GM12874 (cell line): Measurements from ENCODE around the gene NDST4.

Experiments used
- TF ChIP-seq, protein P1 (sequence below): IDR thresholded peaks from 2 replicates; pipeline ENCODE4 v1.5.1; 2011; ENCODE audit warnings: low read depth, mild to moderate bottlenecking, control low read depth, low read length, moderate library complexity; ENCODE audit not compliant: insufficient read depth

The NDST4 gene

DNA sequence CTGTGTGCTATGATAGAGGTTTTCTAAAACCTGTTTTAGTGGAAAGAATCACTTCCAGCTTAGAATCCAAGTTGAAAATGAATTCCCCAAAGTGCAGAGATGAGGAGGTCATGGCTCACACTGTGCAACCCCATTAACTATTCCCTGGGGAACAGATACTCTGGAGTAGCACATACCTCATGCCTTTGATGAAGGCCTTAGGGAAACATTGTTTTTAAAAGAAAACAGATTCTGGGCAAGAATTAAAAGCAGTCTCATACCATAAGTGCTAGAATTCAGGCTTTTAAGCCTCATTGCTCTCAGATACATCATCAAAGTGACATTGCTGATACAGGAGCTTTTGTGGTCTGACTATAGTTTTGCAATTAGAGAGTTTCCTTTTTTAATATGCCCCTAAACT, 115.1 kb downstream of the NDST4 start:
- TF ChIP-seq, protein P1, sequence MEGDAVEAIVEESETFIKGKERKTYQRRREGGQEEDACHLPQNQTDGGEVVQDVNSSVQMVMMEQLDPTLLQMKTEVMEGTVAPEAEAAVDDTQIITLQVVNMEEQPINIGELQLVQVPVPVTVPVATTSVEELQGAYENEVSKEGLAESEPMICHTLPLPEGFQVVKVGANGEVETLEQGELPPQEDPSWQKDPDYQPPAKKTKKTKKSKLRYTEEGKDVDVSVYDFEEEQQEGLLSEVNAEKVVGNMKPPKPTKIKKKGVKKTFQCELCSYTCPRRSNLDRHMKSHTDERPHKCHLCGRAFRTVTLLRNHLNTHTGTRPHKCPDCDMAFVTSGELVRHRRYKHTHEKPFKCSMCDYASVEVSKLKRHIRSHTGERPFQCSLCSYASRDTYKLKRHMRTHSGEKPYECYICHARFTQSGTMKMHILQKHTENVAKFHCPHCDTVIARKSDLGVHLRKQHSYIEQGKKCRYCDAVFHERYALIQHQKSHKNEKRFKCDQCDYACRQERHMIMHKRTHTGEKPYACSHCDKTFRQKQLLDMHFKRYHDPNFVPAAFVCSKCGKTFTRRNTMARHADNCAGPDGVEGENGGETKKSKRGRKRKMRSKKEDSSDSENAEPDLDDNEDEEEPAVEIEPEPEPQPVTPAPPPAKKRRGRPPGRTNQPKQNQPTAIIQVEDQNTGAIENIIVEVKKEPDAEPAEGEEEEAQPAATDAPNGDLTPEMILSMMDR, result no peak

DNA sequence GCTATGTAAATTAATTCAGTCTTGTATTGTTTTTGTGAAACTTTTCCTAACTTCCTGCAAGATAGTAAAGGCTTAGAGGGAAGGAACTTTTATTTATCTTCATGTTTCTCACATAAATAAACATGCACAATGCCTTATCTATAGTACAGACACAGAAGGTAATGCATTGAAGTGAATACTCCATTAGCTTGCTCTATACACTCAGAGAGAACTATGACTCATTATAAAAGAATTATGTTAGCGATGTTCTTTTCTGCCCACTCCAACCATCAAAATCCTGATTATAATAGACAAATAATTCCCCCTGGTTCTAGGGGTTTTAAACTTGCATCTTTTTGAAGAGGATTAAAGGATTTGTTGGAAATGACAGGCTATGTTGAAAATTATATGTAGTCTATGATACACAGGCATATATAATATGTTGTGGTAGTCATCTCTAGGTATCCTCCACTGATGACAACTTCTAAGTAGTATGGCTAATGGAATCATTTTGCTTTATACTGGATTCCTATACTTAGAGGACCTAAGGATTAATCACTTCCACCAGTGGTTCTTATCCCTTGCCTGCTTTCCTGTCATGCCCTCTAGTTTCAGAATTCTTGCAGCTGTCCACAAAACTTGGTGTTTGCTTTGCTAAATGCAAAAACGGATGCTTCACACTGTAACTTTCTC, 115.7 kb downstream of the NDST4 start:
- TF ChIP-seq, protein P1, result no peak

DNA sequence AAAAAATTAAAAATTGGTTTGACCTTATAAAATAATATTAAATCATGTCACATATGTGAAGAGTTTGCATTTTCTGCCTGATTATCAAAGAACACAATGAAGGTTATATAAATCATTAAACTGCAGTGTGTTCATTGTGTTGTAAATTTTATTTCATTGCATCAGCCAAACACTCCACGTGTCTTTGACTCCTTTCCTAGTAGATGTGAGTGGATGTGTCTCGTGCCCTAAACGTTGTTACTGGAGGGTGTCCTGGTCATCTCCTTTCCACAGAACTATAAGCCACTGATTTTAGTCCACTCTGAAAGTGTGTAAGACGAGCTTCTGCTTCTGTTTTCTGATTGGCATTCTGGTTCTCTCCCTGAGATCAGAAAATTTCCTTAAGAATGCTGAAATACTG, 127.3 kb downstream of the NDST4 start:
- TF ChIP-seq, protein P1, result no peak

DNA sequence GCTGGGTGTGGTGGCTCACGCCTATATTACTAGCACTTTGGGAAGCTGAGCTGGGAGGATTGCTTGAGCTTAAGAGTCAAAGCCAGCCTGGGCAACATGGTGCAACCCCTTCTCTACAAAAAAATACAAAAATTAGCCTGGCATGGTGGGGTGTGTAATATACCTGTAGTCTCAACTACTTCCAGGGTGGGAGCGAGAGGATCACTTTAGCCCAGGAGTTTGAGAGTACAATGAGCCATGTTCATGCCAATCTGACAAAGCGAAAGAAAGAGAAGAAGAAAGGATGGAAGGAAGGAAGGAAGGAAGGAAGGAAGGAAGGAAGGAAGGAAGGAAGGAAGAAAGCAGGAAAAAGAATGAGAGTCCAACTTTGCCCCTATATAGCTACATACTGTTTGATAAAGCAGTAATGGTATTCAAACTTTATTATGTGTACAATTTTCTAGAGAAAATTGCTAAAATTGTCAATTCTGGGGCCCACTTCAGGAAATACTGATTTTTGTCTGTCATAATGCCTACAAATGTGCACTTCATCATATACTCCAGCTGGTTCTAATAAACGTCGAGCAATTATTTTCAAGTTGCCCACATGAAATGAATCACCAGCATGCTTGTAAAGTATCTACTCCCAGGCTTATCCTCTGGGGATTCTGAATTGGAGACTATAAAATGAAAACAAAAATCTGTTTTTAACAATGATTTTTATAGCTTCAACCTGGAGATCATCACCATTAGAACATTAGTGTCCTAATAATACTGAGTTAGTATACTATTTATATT, 132.3 kb downstream of the NDST4 start:
- TF ChIP-seq, protein P1, result no peak

DNA sequence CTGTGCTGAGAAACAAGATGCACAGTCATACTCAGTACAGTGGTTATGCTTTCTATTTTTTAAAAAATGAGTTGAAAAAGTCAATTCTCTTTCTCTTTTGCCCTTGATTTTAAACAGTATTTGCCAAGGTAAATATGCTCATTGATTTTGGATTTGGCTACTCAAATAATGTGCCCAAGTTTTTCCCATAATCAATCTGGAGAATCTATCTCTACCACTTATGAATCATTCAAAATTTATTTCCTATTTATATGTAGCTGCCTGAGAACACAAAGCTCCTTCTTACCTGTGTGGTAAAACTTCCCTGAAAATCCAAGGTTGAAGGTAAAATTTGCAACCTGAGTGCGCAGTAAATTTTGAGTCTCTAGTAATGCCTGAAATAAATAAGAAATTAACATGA, 136.5 kb downstream of the NDST4 start:
- TF ChIP-seq, protein P1, result no peak

DNA sequence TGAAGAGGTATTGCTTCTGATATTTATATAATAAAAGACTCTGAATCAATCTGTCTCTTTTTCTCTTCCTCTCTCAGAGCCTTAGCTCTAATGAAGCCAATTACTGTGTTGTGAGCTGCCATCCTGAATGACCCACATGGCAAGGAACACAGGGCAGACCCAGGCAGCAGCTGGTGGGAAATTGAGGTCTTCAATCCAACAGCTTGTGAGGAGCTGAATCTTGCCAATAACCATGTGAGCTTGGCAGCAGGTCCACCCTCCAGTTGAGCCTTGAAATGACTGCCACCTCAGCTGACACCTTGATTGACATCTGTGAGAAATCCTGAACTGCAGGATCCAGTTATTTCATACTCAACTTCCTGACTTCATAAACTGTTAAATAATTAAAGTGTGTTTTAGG, 149.4 kb downstream of the NDST4 start:
- TF ChIP-seq, protein P1, result no peak

DNA sequence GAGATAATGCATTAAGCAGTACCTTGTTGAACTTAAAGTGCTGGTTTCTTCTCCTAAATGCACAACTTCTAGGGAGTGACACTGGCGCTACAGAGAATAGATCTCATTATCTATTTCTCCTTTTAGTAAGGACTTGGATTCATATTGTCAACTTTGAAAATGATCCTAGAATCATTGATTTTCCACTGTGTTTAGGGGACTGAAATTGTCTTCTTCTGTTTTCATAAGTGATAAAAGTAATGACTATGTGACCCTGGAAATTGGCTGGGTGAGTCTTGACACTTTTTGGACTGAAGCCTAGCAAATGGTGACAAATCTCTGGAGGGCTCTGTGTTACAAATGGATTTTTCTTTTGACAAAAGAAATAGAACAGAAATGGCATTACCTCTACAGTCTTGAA, 167.8 kb downstream of the NDST4 start:
- TF ChIP-seq, protein P1, result no peak
